ENCODE results near the gene RSPH10B2. TPM values are rescaled to one million over a fixed set of nuclear protein-coding genes. Genes with fewer than 3 reads are reported as not detected.

Gene RSPH10B2
- total and polyA plus RNA-seq, 2 of the 13 experiments (the other 11 are each of a cell fraction or from before 2014, with no cell fraction given) = 0.31 TPM; not detected in 1

DNA sequence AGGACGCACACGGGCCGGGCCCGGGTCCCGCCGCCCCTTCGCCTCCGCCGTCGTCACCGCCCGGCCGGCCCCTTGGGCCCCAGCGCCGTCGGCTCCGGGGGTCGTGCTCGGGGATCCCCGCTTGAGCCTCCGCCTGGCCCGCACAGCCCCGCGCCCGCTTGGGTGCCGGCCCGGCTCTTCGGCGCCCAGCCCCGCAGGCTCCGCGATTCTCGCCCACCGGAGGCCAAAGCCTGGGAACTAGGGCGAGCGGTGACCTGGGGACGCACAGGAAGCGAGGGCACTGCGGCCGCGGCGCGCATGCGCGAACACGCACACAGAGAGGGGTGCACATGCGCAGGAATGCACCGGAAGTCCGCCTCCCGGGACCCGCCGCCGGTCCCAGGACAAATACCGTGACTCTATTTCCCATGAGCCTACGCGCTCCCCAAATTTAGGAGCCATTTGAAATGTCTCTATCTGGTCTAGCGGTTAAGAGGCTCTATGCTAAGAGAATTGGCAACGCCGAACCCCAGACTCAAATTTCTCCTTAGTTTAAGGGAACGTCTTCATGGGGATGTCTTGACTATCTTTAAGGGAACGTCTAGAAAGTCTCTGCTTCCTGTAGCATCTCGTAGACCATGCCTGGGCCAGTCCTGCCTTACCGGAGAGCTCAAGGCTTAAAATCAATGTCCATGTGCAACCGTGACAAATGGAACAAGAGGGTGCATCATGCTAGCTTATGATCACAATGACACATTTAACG is 47.1 kb upstream of the RSPH10B2 start, which contains the start of gene ZNF12 (continued):
- no peak for TF ChIP-seq IKZF4 (CRISPR knock-in tag; IDR thresholded peaks at IDR 0.05; ENCODE audit: borderline replicate concordance, low read depth, not compliant biosample characterization)
- TF ChIP-seq ZNF331 (CRISPR knock-in tag; IDR thresholded peaks at IDR 0.05) = no peak
- TF ChIP-seq, protein P1, sequence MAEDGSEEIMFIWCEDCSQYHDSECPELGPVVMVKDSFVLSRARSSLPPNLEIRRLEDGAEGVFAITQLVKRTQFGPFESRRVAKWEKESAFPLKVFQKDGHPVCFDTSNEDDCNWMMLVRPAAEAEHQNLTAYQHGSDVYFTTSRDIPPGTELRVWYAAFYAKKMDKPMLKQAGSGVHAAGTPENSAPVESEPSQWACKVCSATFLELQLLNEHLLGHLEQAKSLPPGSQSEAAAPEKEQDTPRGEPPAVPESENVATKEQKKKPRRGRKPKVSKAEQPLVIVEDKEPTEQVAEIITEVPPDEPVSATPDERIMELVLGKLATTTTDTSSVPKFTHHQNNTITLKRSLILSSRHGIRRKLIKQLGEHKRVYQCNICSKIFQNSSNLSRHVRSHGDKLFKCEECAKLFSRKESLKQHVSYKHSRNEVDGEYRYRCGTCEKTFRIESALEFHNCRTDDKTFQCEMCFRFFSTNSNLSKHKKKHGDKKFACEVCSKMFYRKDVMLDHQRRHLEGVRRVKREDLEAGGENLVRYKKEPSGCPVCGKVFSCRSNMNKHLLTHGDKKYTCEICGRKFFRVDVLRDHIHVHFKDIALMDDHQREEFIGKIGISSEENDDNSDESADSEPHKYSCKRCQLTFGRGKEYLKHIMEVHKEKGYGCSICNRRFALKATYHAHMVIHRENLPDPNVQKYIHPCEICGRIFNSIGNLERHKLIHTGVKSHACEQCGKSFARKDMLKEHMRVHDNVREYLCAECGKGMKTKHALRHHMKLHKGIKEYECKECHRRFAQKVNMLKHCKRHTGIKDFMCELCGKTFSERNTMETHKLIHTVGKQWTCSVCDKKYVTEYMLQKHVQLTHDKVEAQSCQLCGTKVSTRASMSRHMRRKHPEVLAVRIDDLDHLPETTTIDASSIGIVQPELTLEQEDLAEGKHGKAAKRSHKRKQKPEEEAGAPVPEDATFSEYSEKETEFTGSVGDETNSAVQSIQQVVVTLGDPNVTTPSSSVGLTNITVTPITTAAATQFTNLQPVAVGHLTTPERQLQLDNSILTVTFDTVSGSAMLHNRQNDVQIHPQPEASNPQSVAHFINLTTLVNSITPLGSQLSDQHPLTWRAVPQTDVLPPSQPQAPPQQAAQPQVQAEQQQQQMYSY (CRISPR knock-in tag; IDR thresholded peaks at IDR 0.05) = peak; percentile 88
- peak; percentile 64 for TF ChIP-seq ZNF547 (CRISPR knock-in tag; IDR thresholded peaks at IDR 0.05)
- peak; percentile 65; the same call in 1 of the 2 replicates for TF ChIP-seq KDM5A (IDR thresholded peaks at IDR 0.05; ENCODE audit: borderline replicate concordance, low read length)
- TF ChIP-seq, protein P2, sequence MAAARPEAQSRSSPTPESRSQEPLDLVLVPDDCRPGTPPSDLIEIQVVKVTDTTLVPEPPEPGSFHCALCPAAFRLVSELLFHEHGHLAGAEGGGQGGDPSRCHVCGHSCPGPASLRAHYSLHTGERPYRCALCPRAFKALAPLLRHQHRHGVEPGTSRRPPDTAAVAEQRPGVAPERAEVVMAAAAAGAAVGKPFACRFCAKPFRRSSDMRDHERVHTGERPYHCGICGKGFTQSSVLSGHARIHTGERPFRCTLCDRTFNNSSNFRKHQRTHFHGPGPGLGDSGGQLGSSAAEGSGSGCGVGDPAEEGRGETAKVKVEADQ (CRISPR knock-in tag; IDR thresholded peaks at IDR 0.05; ENCODE audit: borderline replicate concordance) = no peak
- no peak for TF ChIP-seq HMGA1 (CRISPR knock-in tag; conservative IDR thresholded peaks at IDR 0.05)
- no peak for TF ChIP-seq MAFG (CRISPR knock-in tag; IDR thresholded peaks at IDR 0.05)
- TF ChIP-seq, protein P3, sequence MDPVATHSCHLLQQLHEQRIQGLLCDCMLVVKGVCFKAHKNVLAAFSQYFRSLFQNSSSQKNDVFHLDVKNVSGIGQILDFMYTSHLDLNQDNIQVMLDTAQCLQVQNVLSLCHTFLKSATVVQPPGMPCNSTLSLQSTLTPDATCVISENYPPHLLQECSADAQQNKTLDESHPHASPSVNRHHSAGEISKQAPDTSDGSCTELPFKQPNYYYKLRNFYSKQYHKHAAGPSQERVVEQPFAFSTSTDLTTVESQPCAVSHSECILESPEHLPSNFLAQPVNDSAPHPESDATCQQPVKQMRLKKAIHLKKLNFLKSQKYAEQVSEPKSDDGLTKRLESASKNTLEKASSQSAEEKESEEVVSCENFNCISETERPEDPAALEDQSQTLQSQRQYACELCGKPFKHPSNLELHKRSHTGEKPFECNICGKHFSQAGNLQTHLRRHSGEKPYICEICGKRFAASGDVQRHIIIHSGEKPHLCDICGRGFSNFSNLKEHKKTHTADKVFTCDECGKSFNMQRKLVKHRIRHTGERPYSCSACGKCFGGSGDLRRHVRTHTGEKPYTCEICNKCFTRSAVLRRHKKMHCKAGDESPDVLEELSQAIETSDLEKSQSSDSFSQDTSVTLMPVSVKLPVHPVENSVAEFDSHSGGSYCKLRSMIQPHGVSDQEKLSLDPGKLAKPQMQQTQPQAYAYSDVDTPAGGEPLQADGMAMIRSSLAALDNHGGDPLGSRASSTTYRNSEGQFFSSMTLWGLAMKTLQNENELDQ (CRISPR knock-in tag; IDR thresholded peaks at IDR 0.05; ENCODE audit: borderline replicate concordance) = no peak
- no peak for TF ChIP-seq PAWR (CRISPR knock-in tag; IDR thresholded peaks at IDR 0.05; ENCODE audit: borderline replicate concordance)
- TF ChIP-seq THAP11 (CRISPR knock-in tag; IDR thresholded peaks at IDR 0.05) = peak; percentile 92
- TF ChIP-seq TGIF2 (CRISPR knock-in tag; IDR thresholded peaks at IDR 0.05) = no peak
- TF ChIP-seq, protein P4, sequence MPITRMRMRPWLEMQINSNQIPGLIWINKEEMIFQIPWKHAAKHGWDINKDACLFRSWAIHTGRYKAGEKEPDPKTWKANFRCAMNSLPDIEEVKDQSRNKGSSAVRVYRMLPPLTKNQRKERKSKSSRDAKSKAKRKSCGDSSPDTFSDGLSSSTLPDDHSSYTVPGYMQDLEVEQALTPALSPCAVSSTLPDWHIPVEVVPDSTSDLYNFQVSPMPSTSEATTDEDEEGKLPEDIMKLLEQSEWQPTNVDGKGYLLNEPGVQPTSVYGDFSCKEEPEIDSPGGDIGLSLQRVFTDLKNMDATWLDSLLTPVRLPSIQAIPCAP (CRISPR knock-in tag; IDR thresholded peaks at IDR 0.05; ENCODE audit: low read depth) = no peak
- TF ChIP-seq ZNF850 (CRISPR knock-in tag; conservative IDR thresholded peaks at IDR 0.05) = 0 out of 2 replicates have a peak, but pooled peaks have one; percentile 44
- TF ChIP-seq, protein P5, sequence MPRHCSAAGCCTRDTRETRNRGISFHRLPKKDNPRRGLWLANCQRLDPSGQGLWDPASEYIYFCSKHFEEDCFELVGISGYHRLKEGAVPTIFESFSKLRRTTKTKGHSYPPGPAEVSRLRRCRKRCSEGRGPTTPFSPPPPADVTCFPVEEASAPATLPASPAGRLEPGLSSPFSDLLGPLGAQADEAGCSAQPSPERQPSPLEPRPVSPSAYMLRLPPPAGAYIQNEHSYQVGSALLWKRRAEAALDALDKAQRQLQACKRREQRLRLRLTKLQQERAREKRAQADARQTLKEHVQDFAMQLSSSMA (CRISPR knock-in tag; IDR thresholded peaks at IDR 0.05) = 0 out of 2 replicates have a peak, but pooled peaks have one; percentile 25

All from HepG2 (cell line).